OCI-LY1 (cell line): ENCODE results near the gene TPST1.

Experiments used
- H2AFZ ChIP-seq: fragments of 200-600 bp; sonication (generic), shearing (Covaris generic); 2 replicates; pipeline ENCODE4 v1.6.0; 2014; ENCODE audit warnings: antibody characterized with exemption, mild to moderate bottlenecking, low read length
- H3F3A ChIP-seq: fragments of 200-600 bp; sonication (generic), shearing (Covaris generic); 2 replicates; pipeline ENCODE4 v1.6.0; 2014; ENCODE audit warnings: mild to moderate bottlenecking, antibody characterized with exemption, low read length, moderate library complexity; ENCODE audit not compliant: insufficient read depth
- H3K27ac ChIP-seq: fragments of 200-600 bp; sonication (generic); 2 replicates; pipeline ENCODE4 v1.5.1; 2014; ENCODE audit warnings: low read length, mixed run types, mild to moderate bottlenecking, low read depth; ENCODE audit not compliant: poor library complexity, severe bottlenecking
- H3K27me3 ChIP-seq: fragments of 200-600 bp; sonication (generic); 2 replicates; pipeline ENCODE4 v1.6.0; 2014; ENCODE audit warnings: antibody characterized with exemption, mild to moderate bottlenecking, low read length, moderate library complexity; ENCODE audit not compliant: insufficient read depth
- H3K36me3 ChIP-seq: fragments of 200-600 bp; sonication (generic); 2 replicates; pipeline ENCODE4 v1.6.1; 2014; ENCODE audit warnings: mild to moderate bottlenecking, antibody characterized with exemption, low read length, moderate library complexity, mixed read lengths; ENCODE audit not compliant: insufficient read depth
- H3K4me1 ChIP-seq: fragments of 200-600 bp; sonication (generic); 2 replicates; pipeline ENCODE4 v1.5.1; 2014; ENCODE audit warnings: mild to moderate bottlenecking, low read length, moderate library complexity; ENCODE audit not compliant: insufficient read depth, severe bottlenecking
- H3K4me2 ChIP-seq: fragments of 200-600 bp; sonication (generic), shearing (Covaris generic); 2 replicates; pipeline ENCODE4 v1.6.1; 2014; ENCODE audit warnings: low read length
- H3K4me3 ChIP-seq: fragments of 200-600 bp; sonication (generic); 2 replicates; pipeline ENCODE4 v1.5.1; 2014; ENCODE audit warnings: low read length, low read depth, mild to moderate bottlenecking, mixed read lengths; ENCODE audit not compliant: poor library complexity, severe bottlenecking
- H3K79me2 ChIP-seq: fragments of 200-600 bp; shearing (Covaris generic); 2 replicates; pipeline ENCODE4 v1.6.1; 2016; ENCODE audit warnings: mixed run types, low read length, mixed read lengths; ENCODE audit not compliant: insufficient read depth
- H3K9ac ChIP-seq: fragments of 200-600 bp; sonication (generic), shearing (Covaris generic); 2 replicates; pipeline ENCODE4 v1.6.1; 2014; ENCODE audit warnings: mild to moderate bottlenecking, low read length, mixed read lengths
- H3K9me2 ChIP-seq: fragments of 200-600 bp; sonication (generic), shearing (Covaris generic); 2 replicates; pipeline ENCODE4 v1.6.1; 2014; ENCODE audit warnings: low read depth, mild to moderate bottlenecking, low read length, mixed read lengths
- H3K9me3 ChIP-seq: fragments of 200-600 bp; shearing (Covaris generic); 2 replicates; pipeline ENCODE4 v1.6.1; 2014; ENCODE audit warnings: low read length, mixed read lengths
- H4K20me1 ChIP-seq: fragments of 200-600 bp; sonication (generic), shearing (Covaris generic); 2 replicates; pipeline ENCODE4 v1.6.0; 2016; ENCODE audit warnings: mild to moderate bottlenecking, low read length; ENCODE audit not compliant: insufficient read depth
- CTCF ChIP-seq: fragments of 200-600 bp; sonication (generic), shearing (Covaris generic); IDR thresholded peaks from 2 replicates; pipeline ENCODE4 v1.5.1; 2017; ENCODE audit warnings: mild to moderate bottlenecking, antibody characterized with exemption, low read length, moderate library complexity, mixed read lengths
- EZH2 ChIP-seq: fragments of 200-600 bp; sonication (generic), shearing (Covaris generic); IDR thresholded peaks from 2 replicates; pipeline ENCODE4 v1.8.0; 2017; ENCODE audit warnings: borderline replicate concordance, mixed run types, mild to moderate bottlenecking, antibody characterized with exemption, low read length, moderate library complexity, mixed read lengths

Gene TPST1

GRCh38 chr7:66333443-66333842, 128.3 kb downstream of the TPST1 start:
- Histone ChIP-seq H3K79me2 (no peaks in the 10 kb centered on the region), H3K4me3 (no peak overlapping the region), H3K4me2 (no peak overlapping the region), H3K9me3 (peaks cover 5% of the 10 kb centered on the region; the same call in 1 of the 2 replicates), H3K4me1 (no peaks in the 10 kb centered on the region), H3K9me2 (no peaks in the 10 kb centered on the region), H3K27ac (no peak overlapping the region), H2AFZ (no peak overlapping the region), H3K27me3 (no peaks in the 10 kb centered on the region), H3K9ac (no peak overlapping the region), H4K20me1 (no peaks in the 10 kb centered on the region), H3K36me3 (no peaks in the 10 kb centered on the region), H3F3A (no peaks in the 10 kb centered on the region)
- TF ChIP-seq CTCF (no peak), EZH2 (no peak)

GRCh38 chr7:66335318-66335717, 130.2 kb downstream of the TPST1 start:
- Histone ChIP-seq H2AFZ (no peak overlapping the region), H4K20me1 (no peaks in the 10 kb centered on the region), H3K36me3 (no peaks in the 10 kb centered on the region), H3K27ac (no peak overlapping the region), H3K79me2 (no peaks in the 10 kb centered on the region), H3K27me3 (no peaks in the 10 kb centered on the region), H3K4me3 (no peak overlapping the region), H3K9ac (no peak overlapping the region), H3K4me1 (no peaks in the 10 kb centered on the region), H3K9me2 (no peaks in the 10 kb centered on the region), H3K4me2 (no peak overlapping the region), H3K9me3 (peaks cover 6% of the 10 kb centered on the region; the same call in 1 of the 2 replicates), H3F3A (no peaks in the 10 kb centered on the region)
- TF ChIP-seq EZH2 (no peak), CTCF (no peak)

- no peak overlapping the region for H3K27ac ChIP-seq
- H3K9ac ChIP-seq = no peak overlapping the region
- no peak overlapping the region for H2AFZ ChIP-seq
- TF ChIP-seq EZH2 = no peak
- no peak for TF ChIP-seq CTCF
- no peaks in the 10 kb centered on the region for H3K4me1 ChIP-seq
- H3K4me2 ChIP-seq = no peak overlapping the region
- H3K9me3 ChIP-seq = peaks cover 8% of the 10 kb centered on the region; the same call in 1 of the 2 replicates
- no peaks in the 10 kb centered on the region for H3K36me3 ChIP-seq
- no peaks in the 10 kb centered on the region for H4K20me1 ChIP-seq
- no peaks in the 10 kb centered on the region for H3K79me2 ChIP-seq
- no peaks in the 10 kb centered on the region for H3F3A ChIP-seq
- H3K9me2 ChIP-seq = no peaks in the 10 kb centered on the region
- no peaks in the 10 kb centered on the region for H3K27me3 ChIP-seq
- no peak overlapping the region for H3K4me3 ChIP-seq
These were observed 131.6 kb downstream of the TPST1 start for GRCh38 chr7:66336760-66337159.
